Activated CD4-positive, alpha-beta T cell treated with anti-CD3 and anti-CD28 coated beads, Interleukin-2, amount 50 U/mL, for 16 hours (primary cell): ENCODE results near the gene MOCS3.

Experiments
- DNase-seq: peaks from one replicate; pipeline ENCODE4 v3.0.0-alpha.2; 2020

Gene MOCS3, protein sequence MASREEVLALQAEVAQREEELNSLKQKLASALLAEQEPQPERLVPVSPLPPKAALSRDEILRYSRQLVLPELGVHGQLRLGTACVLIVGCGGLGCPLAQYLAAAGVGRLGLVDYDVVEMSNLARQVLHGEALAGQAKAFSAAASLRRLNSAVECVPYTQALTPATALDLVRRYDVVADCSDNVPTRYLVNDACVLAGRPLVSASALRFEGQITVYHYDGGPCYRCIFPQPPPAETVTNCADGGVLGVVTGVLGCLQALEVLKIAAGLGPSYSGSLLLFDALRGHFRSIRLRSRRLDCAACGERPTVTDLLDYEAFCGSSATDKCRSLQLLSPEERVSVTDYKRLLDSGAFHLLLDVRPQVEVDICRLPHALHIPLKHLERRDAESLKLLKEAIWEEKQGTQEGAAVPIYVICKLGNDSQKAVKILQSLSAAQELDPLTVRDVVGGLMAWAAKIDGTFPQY

DNA sequence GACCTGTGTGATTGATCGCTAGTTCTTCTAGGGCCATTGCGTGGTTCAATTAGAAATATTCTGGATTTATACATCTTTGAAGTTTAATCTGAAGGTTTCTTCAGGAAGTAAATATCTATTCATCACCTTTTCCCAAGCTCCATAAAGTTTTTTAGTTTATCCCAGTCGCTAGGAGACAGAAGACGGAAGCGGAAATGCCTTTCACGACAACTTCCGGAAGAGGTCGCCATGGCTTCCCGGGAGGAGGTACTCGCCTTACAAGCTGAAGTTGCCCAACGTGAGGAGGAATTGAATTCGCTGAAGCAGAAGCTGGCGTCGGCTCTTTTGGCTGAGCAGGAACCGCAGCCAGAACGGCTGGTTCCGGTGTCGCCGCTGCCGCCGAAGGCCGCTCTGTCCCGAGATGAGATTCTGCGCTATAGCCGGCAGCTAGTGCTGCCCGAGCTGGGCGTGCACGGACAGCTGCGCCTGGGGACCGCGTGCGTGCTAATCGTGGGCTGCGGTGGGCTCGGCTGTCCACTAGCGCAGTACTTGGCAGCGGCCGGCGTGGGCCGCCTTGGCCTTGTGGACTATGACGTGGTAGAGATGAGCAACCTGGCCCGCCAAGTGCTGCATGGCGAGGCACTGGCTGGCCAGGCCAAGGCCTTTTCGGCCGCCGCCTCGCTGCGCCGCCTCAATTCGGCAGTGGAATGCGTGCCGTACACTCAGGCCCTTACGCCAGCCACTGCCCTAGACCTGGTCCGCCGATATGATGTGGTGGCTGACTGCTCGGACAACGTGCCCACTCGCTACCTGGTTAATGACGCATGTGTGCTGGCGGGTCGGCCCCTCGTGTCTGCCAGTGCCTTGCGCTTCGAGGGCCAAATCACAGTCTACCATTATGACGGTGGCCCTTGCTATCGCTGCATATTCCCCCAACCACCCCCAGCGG lies at the start of gene MOCS3:
Gene MOCS3, plus strand, starts transcription at position 204 of the 928 bp plus-strand sequence. Its CDS starts 25 bp downstream, at position 229.
- peak; percentile 90 for DNase-seq

DNA sequence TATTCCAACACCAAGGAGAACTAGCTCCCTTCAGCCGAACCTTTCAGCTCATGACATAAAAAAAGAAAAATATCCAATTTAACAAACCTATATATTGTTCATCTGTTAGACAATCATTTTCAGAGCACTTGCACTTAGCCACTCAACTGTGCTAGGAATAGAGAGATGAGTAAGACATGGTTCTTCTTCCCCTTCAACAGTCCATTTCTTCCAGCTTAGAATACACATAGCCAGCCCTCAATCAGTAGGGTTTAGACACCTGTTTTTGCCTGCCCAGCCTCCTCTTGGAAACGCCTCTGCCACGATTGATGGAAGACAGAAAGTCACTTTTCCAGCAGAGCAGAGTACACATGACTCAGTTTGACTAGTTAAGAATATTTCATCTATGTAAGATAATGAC lies 49.2 kb upstream of the MOCS3 start:
- DNase-seq = no peak

DNA sequence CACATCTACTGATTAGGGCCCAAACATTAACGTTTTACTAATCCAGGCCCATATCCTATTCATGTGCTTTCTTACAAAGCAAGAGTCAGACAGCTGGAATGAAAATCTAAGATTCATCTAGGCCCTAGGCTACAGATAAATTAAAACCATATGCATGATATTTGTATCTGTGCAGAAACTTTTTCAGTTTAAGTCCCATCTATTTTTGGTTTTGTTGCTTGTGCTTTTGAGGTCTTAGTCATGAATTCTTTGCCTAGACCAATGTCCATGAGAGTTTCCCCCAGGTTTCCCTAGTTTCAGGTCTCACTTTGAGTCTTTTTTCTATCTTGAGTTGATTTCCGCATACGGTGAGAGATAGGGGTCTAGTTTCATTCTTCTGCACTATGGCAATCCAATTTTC lies 47.6 kb upstream of the MOCS3 start:
- no peak for DNase-seq

DNA sequence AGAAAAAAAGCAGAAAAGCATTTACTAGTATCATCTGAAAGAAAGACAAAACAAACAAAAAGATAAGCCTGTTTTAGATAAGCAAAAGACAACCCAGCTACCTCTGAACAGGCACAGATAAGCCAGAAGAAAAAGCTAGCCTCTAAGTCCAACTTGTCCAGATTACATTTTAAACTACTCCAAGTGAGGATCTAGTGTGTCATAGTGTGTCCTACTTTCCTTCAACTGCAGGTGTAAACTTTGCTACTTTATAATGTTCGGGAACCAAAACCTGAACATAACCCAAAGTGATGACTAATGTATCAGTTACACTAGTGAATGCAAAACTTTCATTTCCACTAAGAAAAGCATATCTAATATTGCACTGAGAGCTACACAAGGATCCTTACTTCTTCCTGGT lies 46.9 kb upstream of the MOCS3 start:
- peak; percentile 43 for DNase-seq

DNA sequence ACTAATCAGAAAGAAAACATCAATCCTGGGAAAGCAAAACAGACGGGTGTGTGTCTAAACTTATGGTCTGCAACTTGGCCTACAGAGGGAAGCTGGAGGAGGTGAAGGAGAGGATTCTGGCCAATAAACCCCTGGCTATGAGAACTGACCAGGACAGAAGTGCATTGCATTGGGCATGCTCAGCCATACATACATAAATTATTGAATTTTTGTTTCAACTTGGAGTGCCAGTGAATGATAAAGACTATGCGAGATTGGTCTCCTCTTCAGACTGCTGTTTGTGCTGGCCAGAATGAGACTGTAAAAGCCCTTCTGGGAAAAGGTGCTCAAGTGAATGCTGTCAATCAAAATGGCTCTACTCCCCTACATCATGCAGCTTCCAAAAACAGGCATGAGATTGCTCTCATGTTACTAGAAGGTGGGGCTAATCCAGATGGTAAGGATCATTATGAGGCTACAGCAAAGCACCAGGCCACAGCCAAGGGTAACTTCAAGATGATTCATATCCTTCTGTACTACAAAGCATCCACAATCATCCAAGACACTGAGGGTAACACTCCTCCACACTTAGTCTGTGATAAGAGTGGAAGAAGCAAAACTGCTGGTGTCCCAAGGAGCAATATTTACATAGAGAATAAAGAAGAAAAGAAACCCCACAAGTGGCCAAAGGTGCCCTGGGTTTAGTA lies 44.8 kb upstream of the MOCS3 start:
- peak; percentile 73 for DNase-seq

DNA sequence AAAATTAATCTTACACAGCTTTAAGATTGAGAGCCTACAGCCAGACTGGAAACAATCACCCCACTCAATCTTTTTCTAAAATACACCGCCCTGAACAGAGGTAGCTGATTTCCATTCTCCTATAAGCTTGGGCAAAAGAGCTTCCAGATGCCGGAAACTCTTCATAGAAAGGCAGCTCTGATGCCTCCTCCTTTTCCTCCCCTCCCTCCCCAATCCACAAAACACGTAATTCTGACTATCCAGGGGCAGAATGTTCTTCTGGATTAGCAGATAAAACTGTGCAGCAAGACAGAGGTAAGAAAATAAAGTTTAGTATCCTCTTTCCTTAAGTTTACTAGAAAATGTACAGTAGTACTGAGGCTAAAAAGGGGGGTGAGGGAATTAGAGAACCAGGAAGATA lies 43.2 kb upstream of the MOCS3 start:
- no peak for DNase-seq

DNA sequence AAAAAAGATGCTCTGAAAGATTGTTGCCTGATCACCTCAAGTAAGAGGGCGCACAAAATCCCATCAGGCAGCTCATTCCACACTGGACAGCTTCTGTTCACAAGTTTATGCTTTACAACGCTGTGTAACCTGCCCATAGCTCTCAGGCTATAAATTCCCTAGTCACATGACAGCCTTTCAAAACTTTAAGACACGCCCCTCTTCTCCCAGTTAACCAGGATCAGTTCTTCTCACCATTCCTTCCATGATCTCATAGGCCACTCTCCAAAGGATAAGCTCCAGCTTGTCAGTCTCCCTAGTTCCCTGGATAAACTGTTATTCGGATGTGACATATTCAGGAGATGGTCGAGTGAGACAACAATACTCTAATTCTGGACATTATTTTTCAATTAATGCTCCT lies 42.4 kb upstream of the MOCS3 start:
- no peak for DNase-seq

DNA sequence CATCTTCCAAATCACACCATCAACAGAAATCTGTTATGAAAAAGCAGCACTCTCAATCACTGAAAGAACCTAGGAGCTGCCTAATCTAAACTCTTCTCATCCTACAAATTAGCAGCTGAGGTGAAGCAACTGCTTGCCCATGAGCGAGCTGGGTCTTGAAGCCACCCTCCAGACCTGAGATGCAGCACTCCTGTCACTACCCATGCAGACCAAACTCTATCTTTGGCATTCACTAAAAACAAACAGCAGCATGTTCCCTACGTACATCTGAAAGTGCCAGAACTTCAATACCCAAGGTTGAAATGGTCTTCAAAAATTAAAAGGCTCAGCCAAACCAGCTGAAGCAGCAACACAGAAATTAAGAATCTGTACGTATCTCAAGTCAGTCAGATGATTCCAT lies 41.7 kb upstream of the MOCS3 start:
- no peak for DNase-seq

DNA sequence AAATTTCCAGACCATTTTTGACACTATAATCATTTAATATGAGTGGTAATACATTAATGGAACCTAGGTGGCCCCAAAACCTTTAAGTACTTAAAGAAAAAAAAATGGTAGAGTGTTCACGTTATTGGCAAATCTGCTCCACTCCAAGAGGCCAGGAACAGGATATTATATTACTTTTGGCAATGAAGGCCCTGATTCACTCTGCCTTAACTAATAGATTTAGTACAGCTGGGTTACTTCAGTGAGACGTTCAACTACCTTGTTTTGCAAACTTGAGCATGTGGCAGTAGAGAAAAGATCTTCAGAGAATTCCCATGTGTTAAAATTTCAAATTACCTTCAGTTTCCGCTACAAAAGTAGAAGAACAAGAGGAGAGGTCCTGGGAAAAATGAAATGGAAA lies 40.2 kb upstream of the MOCS3 start:
- no peak for DNase-seq

DNA sequence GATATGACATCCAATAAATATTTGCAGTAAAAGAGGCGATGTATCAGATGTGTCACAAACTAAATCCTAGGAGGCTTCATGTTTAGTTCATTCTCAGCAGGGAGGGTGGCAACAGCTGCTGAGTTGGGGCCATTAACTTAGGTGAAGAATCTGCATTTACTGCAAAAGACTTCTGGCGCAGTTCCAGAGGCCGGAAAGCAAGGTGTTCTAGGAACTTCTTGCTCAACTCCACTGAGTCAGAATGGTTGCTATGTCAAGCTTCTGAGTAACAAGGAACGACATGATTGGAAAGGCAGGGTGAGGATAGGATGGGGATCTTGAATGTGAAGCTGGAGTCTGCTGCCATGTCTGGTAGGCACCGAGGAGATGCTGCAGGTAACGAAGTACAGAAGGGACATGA lies 39.1 kb upstream of the MOCS3 start:
- no peak for DNase-seq

DNA sequence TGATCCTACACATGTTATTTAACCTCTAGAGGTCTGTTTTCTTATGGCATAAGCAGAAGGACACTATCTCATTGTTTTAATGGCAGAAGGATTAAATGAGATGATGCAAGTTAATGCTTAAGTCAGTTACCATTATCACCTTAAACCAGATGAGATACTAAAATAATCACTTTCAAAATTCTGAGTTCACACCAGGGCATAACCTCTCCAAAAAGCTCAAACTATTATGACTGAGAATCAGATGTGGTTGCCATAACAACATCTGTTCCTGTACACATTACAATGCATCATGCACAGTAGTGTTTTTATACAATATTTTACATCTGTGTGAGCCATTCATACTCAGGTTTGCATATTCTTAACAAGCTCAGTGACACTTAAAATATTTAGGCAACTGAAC lies 37.6 kb upstream of the MOCS3 start:
- DNase-seq = peak; percentile 31

DNA sequence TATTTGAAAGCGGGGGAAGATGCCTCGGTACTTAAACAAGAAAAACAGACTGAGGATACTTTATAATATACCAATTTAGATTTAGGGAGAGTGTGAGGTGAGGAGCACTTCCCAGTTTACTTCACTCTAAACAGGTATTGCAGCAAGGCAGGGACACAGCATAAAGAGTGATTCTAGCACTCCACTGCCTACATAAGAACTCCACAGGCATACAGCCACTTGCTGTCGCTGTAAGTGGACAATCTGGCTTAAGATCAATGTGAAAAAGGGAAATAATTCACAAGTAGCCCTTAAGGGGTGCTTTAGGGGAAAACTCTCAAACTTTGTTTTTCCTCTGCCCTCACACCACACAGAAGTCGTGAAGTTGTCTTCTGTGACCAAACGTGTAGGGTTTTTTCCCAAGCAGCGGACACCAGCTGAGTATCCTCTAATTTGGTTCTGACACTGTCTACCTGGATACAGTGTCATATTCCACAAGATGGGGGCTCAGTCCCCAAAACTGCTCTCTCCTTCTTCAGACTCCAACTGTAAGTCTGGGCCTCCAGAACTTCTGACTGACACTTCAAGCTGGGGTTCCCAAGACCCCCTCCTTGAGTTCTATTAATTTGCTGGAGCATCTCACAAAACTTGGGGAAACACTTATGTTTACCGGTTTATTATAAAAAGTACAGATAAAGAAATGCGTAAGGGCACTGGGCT lies 36.7 kb upstream of the MOCS3 start:
- DNase-seq = no peak

DNA sequence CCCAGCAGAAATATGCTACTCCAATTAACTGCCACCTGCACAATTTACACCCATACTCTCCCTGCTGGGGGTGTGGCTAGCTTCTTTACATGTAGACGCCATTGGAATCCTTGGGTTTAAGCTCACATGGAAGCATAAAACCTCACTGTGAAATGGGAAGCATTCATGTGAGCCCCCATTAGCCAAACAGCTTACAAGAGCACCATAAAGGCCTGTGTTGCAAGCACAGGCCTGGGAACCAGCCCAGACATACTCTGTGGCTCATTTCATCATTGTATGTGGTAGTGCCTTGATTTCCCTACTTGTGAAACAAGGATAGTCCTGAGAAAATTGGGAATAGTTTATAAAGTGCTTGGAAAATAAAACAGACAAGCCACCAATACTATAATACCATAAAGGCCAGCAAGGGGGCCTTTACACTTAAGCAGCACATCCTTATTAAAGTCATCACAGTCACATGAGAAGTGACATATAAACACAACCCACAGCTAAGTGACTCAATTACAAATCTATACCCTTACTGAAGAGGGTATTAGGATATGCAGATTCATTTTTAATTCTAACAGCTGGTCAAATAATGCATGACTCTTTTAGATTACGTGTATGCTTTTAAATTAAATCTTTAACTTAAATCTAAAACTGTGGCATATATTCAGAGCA lies 34.2 kb upstream of the MOCS3 start:
- DNase-seq = no peak

DNA sequence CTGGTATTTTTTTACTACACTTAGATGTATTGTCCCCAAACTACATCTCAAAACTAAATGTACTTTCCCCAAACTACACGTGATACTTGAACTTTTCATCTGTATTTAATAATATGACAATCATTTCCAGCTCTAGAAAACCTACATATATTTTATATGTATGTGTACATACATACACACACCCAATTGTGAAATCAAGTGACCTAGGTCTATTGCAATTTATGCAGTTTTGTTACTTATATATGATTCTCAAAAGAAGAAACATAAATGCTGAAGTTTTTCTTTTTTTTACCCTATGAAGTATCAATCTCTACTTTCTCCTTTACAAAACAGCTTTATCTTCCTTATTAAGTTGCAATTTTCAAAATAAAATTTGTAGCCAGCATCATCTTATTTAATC lies 32.1 kb upstream of the MOCS3 start:
- no peak for DNase-seq

DNA sequence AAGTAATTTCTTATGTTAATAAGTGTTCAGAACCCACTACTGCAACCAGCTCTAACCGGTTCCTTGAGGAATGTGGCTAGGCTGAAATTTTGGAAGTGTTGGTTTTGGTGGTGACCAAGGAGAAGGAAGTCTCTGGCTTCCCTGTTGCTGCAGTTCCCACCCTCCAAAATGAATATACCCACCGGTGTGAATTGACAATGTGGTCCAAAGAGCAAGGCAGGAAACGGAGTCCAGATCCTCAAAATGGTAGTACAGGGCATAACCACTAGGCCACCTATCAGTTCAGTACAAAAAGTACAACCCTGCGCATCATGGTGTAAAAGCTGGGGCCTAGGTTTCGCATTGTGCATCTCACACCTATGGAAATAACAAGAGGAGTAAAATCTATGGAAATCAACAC lies 30.1 kb upstream of the MOCS3 start:
- DNase-seq = peak; percentile 18

DNA sequence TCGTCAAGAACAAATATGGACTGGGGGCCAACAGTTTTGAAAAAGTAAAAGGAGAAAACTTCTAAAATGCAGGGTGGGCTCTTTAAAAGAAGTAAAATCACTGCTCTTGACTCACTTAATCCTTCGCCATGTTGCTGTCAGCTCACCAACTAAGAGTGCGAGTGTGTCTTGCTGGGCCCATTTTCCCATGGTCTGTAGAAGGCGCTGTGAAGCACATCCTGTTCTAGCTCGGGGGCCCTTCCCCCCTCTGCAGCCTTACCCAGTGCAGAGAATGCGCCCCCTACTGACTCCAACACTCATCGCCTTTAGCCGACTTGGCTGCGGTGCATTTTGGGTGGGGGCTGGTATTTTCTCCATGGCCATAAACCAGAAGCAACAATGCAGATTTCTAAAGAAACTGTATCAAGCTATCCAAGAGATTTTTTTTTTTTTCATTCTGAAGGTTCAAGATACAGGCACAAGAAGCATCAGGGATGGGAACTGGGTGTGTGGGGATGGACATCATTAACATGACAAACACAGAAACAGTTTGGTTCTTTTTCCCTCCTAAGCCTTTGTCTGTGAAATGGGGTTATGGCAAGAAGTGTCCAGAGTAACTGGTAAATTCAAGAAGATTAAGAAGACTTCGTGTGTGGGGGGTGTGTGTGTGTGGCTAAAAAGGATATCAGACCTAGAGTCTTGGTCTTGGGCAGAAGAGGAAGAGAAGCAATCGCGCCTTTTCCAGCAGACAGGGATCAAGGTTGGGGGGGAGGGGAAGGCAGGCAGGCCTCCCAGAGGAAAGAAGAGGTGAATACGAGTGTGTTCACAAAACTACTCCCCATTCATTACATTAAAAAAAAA lies 29.1 kb upstream of the MOCS3 start:
- peak; percentile 97 for DNase-seq

DNA sequence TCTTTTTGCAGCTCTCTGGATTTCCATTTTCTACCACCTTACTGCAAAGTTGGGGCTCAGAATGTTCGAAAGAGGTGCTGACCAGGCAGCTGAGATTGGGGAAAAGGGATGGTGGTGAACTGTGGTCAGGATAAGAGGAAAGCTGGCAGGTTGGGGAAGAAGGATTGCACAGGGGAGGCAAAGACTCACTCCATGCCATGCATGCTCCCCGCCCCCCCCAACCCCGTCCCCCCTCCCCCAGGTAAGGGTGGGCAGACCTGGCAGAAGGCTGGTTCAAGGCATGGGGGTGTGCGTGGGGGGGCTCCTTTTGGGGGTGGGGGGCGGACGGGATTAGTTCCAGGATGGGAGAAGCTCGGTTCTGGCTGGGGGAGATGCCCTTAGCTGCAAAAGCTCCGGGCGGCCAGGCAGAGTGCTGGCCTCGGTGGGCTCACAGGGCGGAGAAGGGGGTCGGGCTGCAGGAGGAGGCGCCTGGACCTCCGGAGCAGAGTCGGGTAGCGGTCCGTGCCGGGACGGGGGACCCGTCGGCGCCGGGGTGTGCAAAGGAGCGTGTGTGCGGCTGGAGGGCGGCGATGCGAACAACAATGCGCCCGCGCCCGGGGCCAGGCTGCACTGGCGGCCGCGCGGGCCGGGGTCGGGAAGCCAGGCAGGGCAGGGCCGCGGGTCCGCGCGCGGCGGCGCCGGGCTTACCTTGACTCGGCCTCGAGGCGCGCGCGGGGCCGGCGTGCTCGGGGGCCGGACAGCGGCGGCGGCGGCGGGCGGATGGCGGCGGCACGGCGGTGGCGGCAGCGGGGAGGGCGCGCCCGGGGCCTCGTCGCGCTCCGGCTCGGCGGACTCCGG lies 28.3 kb upstream of the MOCS3 start:
- no peak for DNase-seq

DNA sequence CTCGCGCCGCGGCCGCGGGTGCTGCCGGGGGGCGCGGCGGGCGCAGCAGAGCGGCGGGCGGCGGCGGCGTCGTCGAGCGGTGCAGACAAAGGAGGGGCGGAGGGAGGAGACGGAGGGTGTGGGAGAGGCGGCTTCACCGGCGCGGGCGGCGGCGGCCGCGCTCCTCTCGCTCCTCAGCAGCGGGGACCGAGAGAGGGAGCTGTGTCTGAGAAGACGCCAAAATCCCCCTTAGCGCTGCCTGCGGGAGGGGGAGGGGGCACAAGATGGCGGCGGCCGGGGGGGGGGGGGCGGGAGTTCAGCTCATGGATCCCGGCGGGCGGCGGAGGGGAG lies 27.7 kb upstream of the MOCS3 start:
- no peak for DNase-seq

DNA sequence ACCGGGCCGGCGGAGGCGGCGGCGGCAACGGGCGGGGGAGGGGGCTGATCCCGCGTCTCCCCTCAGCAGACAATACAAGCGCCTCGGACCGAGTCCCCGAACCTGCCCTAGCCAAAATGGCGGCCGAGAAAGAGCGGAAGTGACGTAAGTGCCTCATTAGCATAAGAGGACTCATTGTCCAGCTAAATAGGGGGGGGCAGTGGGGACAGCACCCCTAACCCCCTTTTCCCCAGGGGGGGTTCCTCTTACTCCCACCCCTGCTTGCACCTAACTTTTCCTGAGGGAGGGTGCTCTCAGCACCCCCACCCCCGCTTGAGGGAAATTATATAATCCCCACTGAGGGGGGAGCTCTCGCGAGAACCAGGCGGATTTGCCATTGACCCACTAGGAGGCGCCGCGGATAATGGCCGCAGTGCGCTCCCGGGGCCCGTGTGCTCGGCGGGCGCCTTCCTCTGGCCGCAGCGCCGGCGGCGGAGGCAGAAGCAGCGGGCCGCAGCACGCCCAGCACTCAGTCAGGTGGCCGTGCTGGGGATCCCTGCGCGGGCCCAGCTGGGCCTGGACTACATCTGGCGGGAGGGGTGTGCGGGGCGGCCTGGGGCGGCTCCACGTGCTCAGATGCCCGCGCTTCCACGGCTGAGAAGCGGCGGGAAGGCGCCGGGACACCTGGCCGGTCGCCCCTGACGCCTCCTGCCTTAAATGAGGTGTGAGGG lies 27.2 kb upstream of the MOCS3 start, which contains the start of gene ADNP:
Gene ADNP, minus strand, starts transcription at position 132 of the 710 bp plus-strand sequence. CDS start 27,441 bp downstream, outside the sequence.
- DNase-seq = peak; percentile 91
